HG02981 (cell line): Measurements from ENCODE around the gene TMEM161A.
"Not testable (repeated sequence)": the region's sequence is repeated elsewhere in the genome, so short reads cannot be mapped to it uniquely, and the experiment has no call there.

Source experiments
- ATAC-seq: cut with Tn5 transposase; IDR thresholded peaks from one replicate; pipeline ENCODE4 v1.9.1; 2021; ENCODE audit warnings: mild to moderate bottlenecking, moderate library complexity; ENCODE audit not compliant: unreplicated experiment

TMEM161A gene

DNA sequence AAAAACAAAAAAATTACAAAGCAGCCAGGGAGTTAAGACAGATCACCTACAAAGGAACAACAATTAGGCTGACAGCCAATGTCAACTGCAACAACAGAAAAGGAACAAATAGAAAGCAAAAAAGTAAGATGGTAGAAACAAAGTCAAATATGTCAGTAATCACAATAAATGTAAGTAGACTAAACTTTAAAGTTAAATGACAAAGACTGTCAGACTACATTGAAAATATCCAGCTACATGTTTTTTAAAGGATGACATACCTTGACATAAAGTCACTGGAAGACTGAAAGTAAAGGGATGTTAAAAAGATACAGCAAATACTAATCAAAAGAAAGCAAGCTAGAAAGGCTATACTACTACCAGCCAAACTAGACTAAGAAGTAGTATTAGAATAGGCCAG is 14.9 kb downstream of the TMEM161A start:
- ATAC-seq = no peak

DNA sequence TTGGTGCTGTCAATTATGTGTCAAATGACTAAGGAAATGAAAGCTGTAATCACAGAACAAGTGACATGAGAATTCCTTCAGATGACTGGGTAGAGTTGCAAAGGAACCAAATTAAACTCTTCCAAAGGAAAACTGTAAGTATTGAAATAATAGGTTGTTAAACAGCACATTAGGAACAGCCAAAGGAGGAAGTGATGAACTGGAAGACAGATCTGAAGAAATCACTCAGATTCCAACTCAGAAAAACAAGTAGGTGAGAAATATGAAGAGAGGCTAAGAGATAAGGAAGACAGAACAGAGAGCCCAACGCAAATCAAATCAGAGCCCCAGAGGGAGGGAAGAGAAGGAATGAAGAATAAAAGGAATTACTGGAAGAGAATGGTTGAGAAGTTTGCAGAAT is 15.4 kb downstream of the TMEM161A start:
- no peak for ATAC-seq

DNA sequence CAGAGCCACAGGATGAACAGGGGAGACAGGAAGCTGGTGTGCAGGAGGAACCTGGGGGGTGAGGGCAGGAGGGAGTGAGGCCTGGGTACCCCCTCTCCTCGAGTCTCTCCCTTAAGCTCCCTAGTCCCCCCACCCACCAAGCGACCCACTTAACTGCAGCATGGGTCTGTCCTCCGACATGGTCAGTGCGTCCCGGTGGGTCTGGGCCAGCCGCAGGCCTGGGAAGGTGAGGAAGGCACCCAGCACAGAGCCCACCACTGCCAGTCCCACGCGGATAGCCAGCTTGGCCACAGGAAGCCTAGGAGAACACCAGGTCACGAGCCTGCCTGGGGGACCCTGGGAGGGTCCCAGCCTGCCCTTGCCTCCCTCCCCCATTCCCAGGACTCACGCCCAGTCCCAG is 16.9 kb downstream of the TMEM161A start:
- ATAC-seq = no peak

DNA sequence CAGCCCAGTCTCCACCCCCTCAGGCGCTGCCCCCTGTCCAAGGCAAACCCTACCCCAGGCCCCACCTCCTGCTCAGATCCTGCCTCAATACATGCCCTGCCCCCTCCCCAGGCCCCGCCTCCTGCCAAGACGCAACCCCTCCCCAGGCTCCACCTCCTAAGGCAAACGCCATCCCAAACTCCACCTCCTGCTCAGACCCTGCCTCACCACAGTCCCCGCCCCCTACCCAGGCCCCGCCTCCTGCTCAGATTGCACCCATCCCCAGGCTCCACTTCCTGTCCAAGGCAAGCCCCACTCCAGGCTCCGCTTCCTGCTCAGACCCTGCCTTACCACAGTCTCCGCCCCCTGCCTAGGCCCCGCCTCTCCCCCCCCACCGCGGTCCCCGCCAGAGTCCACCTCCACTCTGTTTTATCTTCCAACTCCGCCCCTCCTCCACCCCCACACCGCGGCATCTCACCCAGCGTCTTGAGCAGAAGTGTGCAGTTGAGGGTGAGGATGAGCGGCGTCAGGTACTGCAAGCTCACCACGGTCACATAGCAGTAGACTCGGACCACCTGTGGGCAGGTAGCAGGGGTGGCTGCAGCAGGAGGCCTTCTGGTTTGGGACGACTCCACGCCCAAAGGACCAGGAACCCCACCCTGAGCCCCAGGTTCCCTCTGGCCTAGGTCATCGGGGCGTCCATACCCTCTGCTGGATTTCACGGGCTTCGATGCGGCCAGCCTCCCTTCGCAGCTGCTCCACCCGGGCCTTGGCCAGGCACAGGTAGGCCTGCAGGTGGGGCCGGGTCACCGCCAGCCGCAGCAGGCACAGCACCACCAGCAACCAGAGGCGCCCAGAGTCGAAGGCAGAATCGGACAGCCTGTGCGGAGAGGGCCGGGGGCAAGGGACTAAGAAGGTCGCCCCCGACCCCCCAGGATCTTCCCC is 17.7 kb downstream of the TMEM161A start:
- ATAC-seq = no peak

DNA sequence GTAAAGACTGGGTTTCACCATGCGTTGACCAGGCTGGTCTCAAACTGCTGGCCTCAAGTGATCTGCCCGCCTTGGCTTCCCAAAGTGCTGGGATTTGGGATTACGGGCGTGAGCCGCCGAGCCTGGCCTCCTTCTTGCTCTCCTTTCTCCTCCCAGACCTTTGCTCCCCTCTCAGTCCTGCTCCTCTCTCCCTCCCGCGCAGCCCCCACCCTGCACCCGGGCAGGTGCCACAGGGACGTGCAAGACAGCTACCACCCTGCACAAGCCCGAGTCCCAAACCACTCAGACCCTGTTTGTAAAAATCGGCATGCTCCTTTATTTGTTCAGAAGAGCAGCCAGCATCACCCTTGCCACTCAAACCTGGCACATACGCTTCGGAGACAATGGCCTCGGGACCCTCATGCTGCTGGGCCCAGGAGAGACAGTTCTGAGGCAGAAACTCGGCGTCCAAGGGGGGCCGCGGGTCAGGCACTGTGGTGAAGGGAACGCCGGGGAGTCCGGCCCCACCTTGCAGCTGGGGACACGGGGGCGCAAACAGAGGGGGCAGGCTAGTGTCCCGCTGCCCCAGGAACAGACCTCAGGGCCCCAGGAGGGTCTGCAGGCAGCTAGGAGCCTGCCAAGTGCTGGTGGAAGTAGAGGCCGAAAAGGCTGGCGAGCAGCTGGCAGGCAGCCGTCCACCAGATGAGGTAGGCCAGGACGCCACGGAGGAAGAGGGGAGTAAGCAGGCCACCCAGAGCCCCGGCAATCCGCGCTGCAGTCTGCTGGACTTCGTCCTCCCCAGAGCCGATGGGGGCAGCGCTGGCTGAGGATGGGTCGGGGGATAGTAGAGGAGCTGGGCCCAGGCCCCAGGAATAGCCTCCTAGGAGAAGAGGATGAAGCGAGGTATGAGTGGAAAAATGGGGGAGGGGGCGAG is 18.7 kb downstream of the TMEM161A start:
- no peak for ATAC-seq

DNA sequence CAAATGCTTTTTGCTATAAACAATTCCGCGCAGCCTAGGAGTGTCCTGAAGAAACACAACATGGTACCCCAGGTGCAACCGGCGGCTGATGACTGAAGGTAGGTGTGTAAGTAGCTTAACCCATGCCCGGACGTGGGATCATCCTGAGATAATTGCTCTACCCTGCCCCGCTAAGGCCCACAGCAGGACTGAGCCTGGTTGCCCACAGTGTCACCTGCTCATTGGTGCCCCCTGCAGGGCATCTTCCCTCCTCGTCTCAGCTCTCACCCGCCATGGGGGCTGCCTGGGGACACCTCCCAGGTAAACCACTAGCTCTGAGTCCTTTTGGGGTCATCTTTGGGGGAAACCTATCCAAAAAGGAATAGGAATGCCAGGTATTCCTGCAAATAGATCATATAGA is 22.3 kb downstream of the TMEM161A start:
- no peak for ATAC-seq

DNA sequence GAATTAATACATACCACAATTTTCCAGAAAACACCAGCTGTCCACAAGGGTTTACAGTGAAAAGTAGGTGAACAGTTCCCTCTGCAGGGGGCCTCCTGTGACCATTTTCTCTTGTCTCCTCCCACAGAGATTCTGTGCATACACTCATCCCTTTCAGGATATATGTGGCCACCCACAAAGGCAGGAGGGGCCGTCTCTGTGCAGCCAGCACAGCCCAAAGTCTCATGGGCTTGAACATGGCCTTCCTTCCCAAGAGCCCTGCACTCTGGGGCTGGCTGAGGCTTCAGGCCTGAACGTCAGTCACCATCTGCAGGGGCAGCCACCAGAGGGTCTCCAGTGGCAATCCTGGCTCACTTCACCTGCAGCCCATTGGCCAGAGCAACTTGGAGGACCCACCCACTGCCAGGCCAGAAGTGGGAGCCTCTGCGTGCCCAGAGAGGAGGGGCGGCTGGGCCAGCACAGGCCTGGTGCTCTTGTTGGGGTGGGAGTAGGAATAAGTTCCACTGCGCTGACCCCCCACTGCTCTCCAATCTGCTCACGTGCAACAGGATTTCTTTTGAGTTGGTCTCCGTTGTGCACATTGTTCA is 25.1 kb downstream of the TMEM161A start:
- no peak for ATAC-seq

GRCh38 chr19:19111967-19112580 is 26.2 kb downstream of the TMEM161A start:
- ATAC-seq = no peak

DNA sequence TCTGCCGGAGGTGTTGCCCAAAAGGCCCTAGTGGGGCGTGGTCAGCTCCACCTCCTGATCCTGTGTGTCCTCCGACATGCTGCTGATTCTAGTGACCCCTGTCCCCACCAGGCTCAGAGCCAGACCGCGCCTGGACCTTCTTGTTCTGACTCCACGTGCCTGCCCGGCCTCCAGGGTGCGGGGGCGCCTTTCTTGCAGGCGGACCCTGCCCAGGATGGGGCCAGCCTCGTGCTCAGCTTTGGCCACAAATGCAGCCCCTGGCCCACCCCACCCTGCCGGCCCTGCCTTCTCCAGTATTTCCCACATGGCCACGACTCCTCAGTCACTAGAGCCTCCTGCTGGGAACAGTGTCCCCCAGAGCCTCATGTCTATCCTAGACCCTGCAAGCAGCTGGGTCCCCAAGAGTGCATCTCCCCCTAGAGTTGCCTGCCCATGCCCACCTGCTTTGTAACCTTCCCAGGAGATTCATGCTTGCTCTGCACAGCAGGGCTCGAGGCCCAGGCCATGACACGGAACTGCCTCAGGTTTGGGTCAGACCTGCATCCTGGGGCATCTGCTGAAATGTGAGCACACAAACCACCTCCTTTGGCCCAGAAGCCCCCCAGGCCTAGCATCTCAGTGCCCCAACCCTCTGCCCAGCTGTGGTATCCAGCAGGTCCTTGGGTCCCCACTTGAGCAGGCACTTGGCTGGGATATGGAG is 27.0 kb downstream of the TMEM161A start:
- ATAC-seq = no peak

DNA sequence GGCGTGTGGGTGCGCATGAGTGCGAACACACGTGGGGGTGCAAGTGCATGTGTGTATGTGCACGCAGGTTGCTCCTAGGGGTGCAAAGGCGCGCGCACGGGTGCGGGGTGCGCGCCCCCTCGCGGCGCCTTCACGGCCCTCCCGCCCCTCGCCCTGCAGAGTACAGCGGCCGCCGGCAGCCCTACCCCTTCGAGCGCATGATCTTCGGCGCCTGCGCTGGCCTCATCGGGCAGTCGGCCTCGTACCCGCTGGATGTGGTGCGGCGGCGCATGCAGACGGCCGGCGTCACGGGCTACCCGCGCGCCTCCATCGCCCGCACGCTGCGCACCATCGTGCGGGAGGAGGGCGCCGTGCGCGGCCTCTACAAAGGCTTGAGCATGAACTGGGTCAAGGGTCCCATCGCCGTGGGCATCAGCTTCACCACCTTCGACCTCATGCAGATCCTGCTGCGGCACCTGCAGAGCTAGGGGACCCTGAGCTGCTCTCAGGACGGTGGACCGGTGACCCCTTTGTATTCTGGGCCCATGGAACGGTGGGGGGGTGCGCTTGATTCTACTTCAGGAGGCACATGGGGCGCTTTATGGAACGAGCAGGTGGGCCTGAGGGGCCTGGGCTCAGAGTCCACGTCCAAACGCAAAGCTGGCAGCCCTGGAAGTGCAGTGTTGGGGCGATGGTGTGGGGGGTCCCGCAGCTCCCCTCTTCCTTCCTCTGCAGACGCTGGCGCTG is 27.7 kb downstream of the TMEM161A start:
- ATAC-seq = no peak

- no peak for ATAC-seq
Observed at GRCh38 chr19:19109601-19110000, 28.7 kb downstream of the TMEM161A start.

- no peak for ATAC-seq
Observed at GRCh38 chr19:19107654-19108053, 30.6 kb downstream of the TMEM161A start.

DNA sequence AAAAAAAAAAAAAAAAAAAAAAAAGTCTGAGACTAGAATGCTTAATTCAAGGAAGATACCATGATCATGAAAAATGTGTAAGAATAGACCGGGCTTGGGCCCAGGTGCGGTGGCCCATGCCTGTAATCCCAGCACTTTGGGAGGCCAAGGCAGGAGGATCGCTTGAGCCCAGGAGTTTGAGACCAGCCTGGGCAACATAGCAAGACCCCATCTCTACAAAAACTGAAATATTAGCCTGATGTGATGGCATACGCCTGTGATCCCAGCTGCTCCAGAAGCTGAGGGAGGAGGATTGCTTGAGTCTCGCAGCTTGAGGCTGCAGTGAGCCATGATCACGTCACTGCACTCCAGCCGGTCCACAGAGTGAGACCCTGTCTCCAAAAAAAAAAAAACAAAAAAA is 31.3 kb downstream of the TMEM161A start:
- ATAC-seq = not testable (repeated sequence)

DNA sequence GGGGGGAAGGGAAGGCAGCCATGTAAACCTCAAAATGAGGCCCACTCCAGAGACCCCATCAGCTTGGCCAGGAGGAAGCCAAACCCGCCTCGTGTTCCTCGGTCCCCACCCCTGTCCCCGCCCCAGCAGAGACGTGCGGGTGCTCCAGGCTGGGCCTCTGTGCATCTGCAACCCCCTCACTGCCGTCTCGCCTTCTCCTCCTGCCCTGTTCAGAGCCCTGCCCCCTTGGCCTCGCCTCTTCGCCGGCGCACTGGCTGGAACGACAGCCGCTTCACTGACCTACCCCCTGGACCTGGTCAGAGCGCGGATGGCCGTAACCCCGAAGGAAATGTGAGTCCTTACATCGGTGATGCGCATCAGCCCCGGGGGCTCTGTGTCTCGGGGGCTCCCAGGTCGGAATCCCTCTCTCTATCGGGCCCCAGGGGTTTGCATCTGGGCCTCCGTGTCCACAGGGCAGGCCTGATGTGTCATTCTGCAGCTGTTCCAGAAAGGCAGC is 32.2 kb downstream of the TMEM161A start:
- ATAC-seq = no peak

GRCh38 chr19:19105365-19106055 is 32.8 kb downstream of the TMEM161A start:
- no peak for ATAC-seq

- no peak for ATAC-seq
Observed at GRCh38 chr19:19103167-19103566, 35.1 kb downstream of the TMEM161A start.

DNA sequence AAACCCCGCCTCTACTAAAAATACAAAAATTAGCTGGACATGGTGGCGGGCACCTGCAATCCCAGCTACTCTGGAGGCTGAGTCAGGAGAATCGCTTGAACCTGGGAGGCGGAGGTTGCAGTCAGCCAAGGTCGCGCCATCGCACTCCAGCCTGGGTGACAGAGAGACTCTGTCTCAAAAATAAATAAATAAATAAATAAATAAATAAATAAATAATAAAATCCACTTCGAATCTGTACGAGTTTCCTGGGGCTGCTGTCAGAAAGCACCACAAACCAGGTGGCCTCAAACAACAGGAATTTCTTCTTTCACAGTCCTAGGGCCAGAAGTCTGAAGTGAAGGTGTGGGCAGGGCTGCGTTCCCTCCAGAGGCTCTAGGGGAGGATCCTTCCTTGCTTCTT is 35.7 kb downstream of the TMEM161A start:
- not testable (repeated sequence) for ATAC-seq

DNA sequence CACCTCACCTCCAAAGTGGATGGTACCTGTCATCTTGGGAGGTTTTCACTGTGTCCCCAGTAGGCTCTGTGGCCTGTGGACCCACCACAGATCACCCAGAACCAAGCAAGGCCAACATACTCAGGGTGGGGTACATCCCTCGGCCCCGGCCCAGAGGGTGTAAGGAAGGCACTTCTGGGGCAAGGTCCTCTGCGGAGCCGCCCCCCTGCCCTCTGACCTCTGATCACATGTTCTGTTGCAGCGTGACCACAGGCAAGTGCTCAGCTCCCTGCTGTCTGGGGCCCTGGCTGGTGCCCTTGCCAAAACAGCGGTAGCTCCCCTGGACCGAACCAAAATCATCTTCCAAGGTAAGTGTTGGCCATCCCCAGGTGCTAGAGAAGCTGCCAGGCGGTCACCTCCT is 36.7 kb downstream of the TMEM161A start:
- ATAC-seq = no peak
